Mucosa of descending colon (tissue), 3 donors: ENCODE measurements around the gene C22orf31. TPM values are rescaled to one million over a fixed set of nuclear protein-coding genes. Genes with fewer than 3 reads are reported as not detected.

Source experiments
- ATAC-seq: fragments of 200-7000 bp; cut with Tn5 transposase; one replicate; pipeline ENCODE4 v1.9.1; 2020; ENCODE audit warnings: mild to moderate bottlenecking, moderate library complexity
- DNase-seq, 3 donors: peaks; one replicate each; pipeline ENCODE4 v3.0.0-alpha.2; 2020
- H3K36me3 ChIP-seq: fragments of 200-600 bp; one replicate; pipeline ENCODE4 v1.8.0; 2021; ENCODE audit warnings: low read depth, mild to moderate bottlenecking
- H3K4me1 ChIP-seq: fragments of 200-600 bp; one replicate; pipeline ENCODE4 v1.8.0; 2021; ENCODE audit warnings: low read depth, mild to moderate bottlenecking
- H3K4me3 ChIP-seq: fragments of 200-600 bp; one replicate; pipeline ENCODE4 v1.8.0; 2021; ENCODE audit warnings: mild to moderate bottlenecking
- H3K9me3 ChIP-seq: fragments of 200-600 bp; one replicate; pipeline ENCODE4 v1.8.0; 2021; ENCODE audit warnings: mild to moderate bottlenecking
- intact Hi-C, 2 donors: fragments of 100-400 bp; cut with DNase I in 1 of 2; cut with micrococcal nuclease in 1 of 2; formaldehyde crosslinking; loops; one replicate each; pipeline versions ENCODE4 v1.11.0 to v1.11.1; 2022; cut with DNase I, micrococcal nuclease
- total RNA-seq, 3 donors: library from RNA; stranded (reverse); fragmentation: NEBNext Ultra II Directional in 2 of 3; extraction: Animal tissue kit (Norgen Biotek cat#: 25700) in 2 of 3; gene quantifications; one replicate each; pipeline versions ENCODE4 v1.2.1 to v1.2.4, GENCODE V29; 2021 to 2023
- TF ChIP-seq, protein P1 (sequence below): fragments of 200-600 bp; IDR thresholded peaks from one replicate; pipeline ENCODE4 v1.8.0; 2022; ENCODE audit warnings: antibody characterized with exemption, mild to moderate bottlenecking
- donor health status: DM: no; HTN: no; CAD: no; lungs with moderate emphysema.
- donor health status: DM: no; HTN: no; CAD: no.
- donor health status: DM: no; HTN: yes; CAD: no.

The C22orf31 gene
- total RNA-seq, 3 donors from 2014 or later, result 0.41 TPM; not detected in 2

DNA sequence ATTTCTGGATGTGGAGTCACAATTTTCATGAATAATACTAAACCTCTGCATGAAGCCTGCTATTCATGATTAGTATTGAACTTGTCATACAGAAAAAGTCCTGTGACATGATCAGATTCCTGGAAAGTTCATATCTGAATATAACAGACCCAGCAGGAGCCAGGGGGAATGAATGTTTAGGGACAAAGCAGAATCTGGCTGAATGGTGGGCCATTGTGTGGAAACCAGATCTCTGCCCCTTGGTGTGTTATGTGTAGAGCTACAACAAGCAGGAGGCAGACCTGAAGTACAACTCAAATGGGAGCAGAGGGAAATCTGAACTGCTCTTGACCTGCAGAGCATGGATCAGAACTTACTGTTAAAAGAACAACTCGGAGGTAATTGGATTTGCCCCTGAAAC, 41.5 kb upstream of the C22orf31 start:
- intact Hi-C loops, result no loop called here

DNA sequence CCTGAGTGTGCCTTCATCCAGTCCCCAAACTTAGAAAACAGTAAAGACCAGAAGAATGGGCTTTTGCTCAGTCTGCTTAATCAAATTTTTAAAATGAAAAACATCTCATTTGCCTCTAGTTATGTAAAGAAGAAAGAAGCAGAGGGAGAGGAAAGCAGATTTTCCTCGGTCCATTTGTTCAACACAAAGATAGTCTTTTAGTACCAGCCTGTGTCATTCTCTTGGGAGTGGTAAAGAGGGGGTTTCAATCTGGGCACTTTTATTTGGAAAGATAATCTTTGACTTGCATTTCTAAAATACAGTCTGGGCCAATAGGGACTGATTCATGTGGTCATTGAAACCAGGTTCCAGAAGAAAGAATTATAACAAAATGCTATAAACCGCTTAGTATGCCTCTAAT, 40.7 kb upstream of the C22orf31 start:
- TF ChIP-seq, protein P1, sequence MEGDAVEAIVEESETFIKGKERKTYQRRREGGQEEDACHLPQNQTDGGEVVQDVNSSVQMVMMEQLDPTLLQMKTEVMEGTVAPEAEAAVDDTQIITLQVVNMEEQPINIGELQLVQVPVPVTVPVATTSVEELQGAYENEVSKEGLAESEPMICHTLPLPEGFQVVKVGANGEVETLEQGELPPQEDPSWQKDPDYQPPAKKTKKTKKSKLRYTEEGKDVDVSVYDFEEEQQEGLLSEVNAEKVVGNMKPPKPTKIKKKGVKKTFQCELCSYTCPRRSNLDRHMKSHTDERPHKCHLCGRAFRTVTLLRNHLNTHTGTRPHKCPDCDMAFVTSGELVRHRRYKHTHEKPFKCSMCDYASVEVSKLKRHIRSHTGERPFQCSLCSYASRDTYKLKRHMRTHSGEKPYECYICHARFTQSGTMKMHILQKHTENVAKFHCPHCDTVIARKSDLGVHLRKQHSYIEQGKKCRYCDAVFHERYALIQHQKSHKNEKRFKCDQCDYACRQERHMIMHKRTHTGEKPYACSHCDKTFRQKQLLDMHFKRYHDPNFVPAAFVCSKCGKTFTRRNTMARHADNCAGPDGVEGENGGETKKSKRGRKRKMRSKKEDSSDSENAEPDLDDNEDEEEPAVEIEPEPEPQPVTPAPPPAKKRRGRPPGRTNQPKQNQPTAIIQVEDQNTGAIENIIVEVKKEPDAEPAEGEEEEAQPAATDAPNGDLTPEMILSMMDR, result no peak
- intact Hi-C loops, result no loop called here
- DNase-seq (no peak), ATAC-seq (no peak)
- H3K36me3 ChIP-seq, result no peaks in the 10 kb centered on the region
- no peaks in the 10 kb centered on the region for H3K9me3 ChIP-seq
- no peak overlapping the region for H3K4me3 ChIP-seq
- no peaks in the 10 kb centered on the region for H3K4me1 ChIP-seq

More for the DNA sequence above, 41.5 kb upstream of the C22orf31 start:
- ATAC-seq (no peak), DNase-seq (no peak)
- H3K9me3 ChIP-seq, result no peaks in the 10 kb centered on the region
- no peaks in the 10 kb centered on the region for H3K36me3 ChIP-seq
- TF ChIP-seq, protein P1, result no peak
- no peak overlapping the region for H3K4me3 ChIP-seq
- no peaks in the 10 kb centered on the region for H3K4me1 ChIP-seq

DNA sequence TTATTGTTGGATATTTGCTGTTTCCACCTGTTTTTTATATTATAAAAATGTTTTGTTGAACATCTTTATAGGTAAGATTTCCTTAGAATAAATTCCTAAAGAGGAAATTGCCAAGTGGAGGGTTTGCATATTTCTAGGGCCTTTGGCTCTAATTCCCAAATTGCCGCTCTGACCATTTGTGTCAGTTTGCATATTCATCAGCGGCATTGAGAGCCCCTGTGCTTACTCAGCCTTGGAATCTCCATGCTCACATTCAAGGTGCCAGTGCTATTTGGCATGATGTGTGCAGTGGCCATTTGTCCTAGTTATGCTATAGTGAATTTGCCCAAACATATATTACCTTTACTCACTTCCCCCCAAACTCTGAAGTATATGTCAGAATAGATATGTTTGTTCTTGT, 36.7 kb upstream of the C22orf31 start:
- DNase-seq, result no peak
- TF ChIP-seq, protein P1, result no peak
- Histone ChIP-seq H3K4me3 (no peak overlapping the region), H3K4me1 (peaks cover under 1% of the 10 kb centered on the region), H3K9me3 (no peaks in the 10 kb centered on the region), H3K36me3 (no peaks in the 10 kb centered on the region)
- intact Hi-C loops, result no loop called here
- ATAC-seq, result no peak

DNA sequence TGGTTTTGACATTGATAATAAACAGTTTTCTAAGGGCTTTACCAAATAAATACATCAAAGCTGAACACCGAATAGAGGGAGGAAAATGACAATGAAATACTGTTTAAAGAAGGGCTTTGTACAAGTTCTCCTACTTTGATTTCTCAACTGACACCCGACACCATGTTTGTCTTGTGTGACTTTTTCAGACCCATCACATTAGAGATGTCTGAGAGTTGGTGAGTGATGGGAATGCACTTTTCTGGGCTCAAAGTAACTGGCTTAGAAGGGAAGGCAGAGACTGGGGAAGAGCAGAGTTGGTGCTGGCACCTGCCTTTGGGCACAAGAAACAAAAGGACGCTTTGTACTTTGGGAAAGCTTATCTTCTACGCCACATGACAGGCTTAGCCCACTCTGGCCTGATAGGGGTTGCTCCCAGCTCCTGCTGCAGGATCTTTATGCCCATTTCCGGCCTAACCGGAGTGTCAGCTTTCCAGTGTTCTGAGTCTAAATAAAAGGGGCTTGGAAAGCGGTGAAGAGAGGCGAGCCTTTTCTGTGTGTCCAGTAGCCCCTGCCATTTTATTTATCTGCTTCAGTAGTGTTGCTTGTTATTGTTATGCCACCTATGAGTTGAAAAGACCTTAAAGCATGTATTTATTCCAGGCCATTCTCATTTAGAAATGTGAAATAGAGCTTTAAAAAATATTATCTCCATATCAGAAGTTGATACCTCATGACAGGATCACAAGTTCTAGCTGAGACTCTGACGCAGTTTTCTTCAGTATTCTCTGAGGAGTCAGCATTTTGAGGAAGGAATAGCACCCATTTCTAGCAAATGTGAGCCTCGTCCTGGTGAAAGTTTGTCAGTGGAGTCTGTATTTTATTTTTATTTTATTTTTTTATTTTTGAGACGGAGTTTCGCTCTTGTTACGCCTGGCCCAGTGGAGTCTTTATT, 35.4 kb upstream of the C22orf31 start:
- intact Hi-C loops, result no loop called here
- H3K36me3 ChIP-seq, result no peaks in the 10 kb centered on the region
- H3K9me3 ChIP-seq, result no peaks in the 10 kb centered on the region
- DNase-seq (no peak), ATAC-seq (peak; percentile 66)
- H3K4me3 ChIP-seq, result no peak overlapping the region
- peaks cover 6% of the 10 kb centered on the region for H3K4me1 ChIP-seq
- TF ChIP-seq, protein P1, result no peak

DNA sequence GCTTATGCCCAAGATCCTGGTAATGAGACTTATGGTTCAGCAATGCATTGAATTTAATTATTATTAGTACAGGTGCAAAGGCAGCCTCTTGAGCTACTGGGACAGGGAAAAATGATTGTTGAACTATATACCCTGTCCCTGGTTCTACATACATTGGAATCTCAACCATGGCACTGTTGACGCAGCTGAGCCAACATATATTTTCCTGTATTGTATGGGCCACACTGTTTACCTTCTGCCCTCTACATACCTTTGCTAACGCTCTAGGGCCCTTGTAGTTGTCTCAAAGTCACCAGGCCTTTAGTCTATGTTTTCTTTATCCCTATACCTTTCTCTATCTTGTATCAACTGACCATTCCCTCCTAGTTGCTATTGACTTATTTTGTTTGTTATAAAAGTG, 33.8 kb upstream of the C22orf31 start:
- ATAC-seq (peak; percentile 37), DNase-seq (no peak)
- intact Hi-C loops, result no loop called here
- Histone ChIP-seq H3K36me3 (no peaks in the 10 kb centered on the region), H3K4me3 (no peak overlapping the region), H3K9me3 (no peaks in the 10 kb centered on the region), H3K4me1 (peaks cover 6% of the 10 kb centered on the region)
- TF ChIP-seq, protein P1, result no peak
